ENCODE data around the gene PNRC2.
A peak's percentile ranks its signal among the peaks of the same experiment; 100 is the strongest.

GRCh38 chr1:23958810-23959460 lies 693 bp upstream of the PNRC2 start:
- no peak for TF ChIP-seq JUN (IDR thresholded peaks at IDR 0.05; ENCODE audit: borderline replicate concordance, insufficient read depth, insufficient read length, low read depth)
- peak; percentile 17 to 38 for TF ChIP-seq CTCF (IDR thresholded peaks at IDR 0.05; ENCODE audit: extremely low read depth in 1 of 2, insufficient read depth in 1 of 2, low read depth in 1 of 2, low read length in 2 of 2)
- no peak for TF ChIP-seq EZH2 (IDR thresholded peaks at IDR 0.05; ENCODE audit: borderline replicate concordance, low read depth, low read length, severe bottlenecking)
- no peak for TF ChIP-seq POLR2AphosphoS5 (IDR thresholded peaks at IDR 0.05; ENCODE audit: insufficient read depth, low read depth, low read length)
- peak; percentile 13 for TF ChIP-seq POLR2A (IDR thresholded peaks at IDR 0.05; ENCODE audit: low read depth, low read length)

All from endothelial cell of umbilical vein (primary cell).